RWPE1 (cell line): ENCODE measurements around the gene TSPAN32.

Experiments used
- CTCF ChIA-PET: fragments of 350-600 bp; sonication (Branson Sonifier 250); formaldehyde crosslinking; extraction: SDS; loops from one replicate; lab custom pipeline; 2021; lab: Yijun Ruan, JAX
- POLR2A ChIA-PET: fragments of 400-600 bp; formaldehyde crosslinking; extraction: SDS; loops from one replicate; lab custom pipeline; 2020; ENCODE audit warnings: antibody characterized with exemption; ENCODE audit not compliant: low non-redundant PET; lab: Yijun Ruan, JAX
- DNase-seq: peaks from one replicate; pipeline ENCODE4 v3.0.0; 2012; ENCODE audit warnings: low spot score
- H3K27ac ChIP-seq: fragments of 450-650 bp; 2 replicates; pipeline ENCODE4 v1.5.1; 2017
- CTCF ChIP-seq: fragments of 450-650 bp; conservative IDR thresholded peaks from 2 replicates; pipeline ENCODE4 v1.5.1; 2017; ENCODE audit warnings: low read depth, mild to moderate bottlenecking

Gene TSPAN32

GRCh38 chr11:2314136-2314524 lies 12.3 kb downstream of the TSPAN32 start:
- CTCF ChIA-PET = interaction anchor here (1.0 kb wide), 1 partner anchor 9 kb away, joined by 3 read pairs; no protein-coding TSS in a partner anchor
- no peak for DNase-seq
- no peak for TF ChIP-seq CTCF
- POLR2A ChIA-PET = no interaction called here
- H3K27ac ChIP-seq = no peak overlapping the region

- no peak for DNase-seq
- CTCF ChIA-PET = interaction anchor here (0.5 to 1.0 kb wide), 2 partner anchors 9 to 23 kb away, joined by 3 to 4 read pairs; no protein-coding TSS in a partner anchor
- no peak for TF ChIP-seq CTCF
- POLR2A ChIA-PET = no interaction called here
- H3K27ac ChIP-seq = no peak overlapping the region
Measured at GRCh38 chr11:2314525-2315394, 12.9 kb downstream of the TSPAN32 start.

- DNase-seq = no peak
- TF ChIP-seq CTCF = no peak
- no peak overlapping the region for H3K27ac ChIP-seq
- ChIA-PET POLR2A (no interaction called here), CTCF (interaction anchor here (0.6 to 1.0 kb wide), 2 partner anchors 11 to 217 kb away, joined by 3 to 14 read pairs; no protein-coding TSS in a partner anchor)
Measured at GRCh38 chr11:2315395-2316168, 13.8 kb downstream of the TSPAN32 start.

GRCh38 chr11:2316169-2316962 lies 14.6 kb downstream of the TSPAN32 start:
- TF ChIP-seq CTCF = no peak
- H3K27ac ChIP-seq = no peak overlapping the region
- ChIA-PET POLR2A (no interaction called here), CTCF (interaction anchor here (0.6 to 1.0 kb wide), 4 partner anchors 11 to 279 kb away, joined by 3 to 14 read pairs (median 3); no protein-coding TSS in a partner anchor)
- no peak for DNase-seq

GRCh38 chr11:2316963-2317244 lies 15.1 kb downstream of the TSPAN32 start:
- ChIA-PET POLR2A (no interaction called here), CTCF (interaction anchor here (0.6 to 1.0 kb wide), 3 partner anchors 12 to 279 kb away, joined by 3 to 14 read pairs (median 3); no protein-coding TSS in a partner anchor)
- no peak for DNase-seq
- no peak for TF ChIP-seq CTCF
- no peak overlapping the region for H3K27ac ChIP-seq
